HG03571 (cell line): Measurements from ENCODE around the gene ITIH5.
A peak's percentile ranks its signal among the peaks of the same experiment; 100 is the strongest.

Source experiments
- ATAC-seq: cut with Tn5 transposase; IDR thresholded peaks from one replicate; pipeline ENCODE4 v1.9.1; 2021; ENCODE audit not compliant: unreplicated experiment

The ITIH5 gene

DNA sequence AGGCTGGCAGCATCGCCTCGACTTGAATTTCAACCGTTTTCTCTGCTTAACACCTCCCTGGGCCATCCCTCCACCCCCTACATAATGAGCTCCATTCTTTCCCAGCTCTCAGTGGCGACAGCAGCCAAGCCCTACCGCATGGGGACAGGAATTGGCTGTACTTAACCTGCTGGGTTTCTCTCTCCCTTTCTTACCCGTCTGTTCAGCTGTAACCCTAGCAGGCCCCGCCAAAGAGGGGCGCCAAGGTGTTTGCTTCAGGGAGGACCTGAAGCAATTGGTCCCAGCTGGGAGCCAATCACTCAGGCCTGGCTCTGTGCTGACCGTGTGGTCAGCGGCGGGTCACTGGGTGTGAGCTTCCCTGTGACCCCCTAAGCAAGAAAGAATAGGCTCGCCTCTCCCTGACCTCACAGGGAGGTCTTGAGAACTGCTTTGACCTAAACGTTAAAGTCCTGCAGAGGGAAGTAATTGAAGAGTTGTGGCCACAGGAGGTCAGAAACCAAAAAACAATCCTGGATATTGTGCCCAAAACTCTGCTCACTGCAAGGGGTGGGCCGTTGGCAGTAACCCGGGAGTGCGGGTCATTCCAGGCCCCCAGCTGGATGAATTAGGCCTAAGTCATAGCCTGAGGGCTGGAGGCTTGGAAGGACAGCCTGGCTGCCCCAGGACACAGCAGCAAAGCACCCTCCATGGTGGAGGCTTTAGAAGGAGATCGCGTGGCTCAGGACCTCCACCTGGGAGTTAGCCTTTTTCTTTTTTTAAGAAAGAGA, 114.6 kb downstream of the ITIH5 start:
- no peak for ATAC-seq

DNA sequence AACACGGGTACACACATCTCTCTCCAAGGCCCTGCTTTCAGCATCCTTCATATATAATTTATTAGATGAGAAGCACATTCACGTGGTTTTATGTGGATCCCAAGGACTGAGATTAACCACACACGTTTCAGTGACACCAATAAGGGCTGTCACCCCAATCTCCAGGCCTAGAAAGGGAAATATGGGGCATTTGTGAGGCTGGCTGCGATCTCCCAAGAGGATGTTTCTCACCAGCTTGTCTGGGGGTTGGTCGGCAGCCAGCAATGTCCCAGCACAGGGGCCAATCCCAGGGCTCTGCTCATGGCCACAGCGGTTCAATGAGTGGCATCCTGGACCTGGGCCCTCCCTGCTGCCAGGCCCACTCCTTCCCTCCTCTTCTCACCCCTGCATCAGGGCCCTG, 115.5 kb downstream of the ITIH5 start:
- ATAC-seq: no peak

DNA sequence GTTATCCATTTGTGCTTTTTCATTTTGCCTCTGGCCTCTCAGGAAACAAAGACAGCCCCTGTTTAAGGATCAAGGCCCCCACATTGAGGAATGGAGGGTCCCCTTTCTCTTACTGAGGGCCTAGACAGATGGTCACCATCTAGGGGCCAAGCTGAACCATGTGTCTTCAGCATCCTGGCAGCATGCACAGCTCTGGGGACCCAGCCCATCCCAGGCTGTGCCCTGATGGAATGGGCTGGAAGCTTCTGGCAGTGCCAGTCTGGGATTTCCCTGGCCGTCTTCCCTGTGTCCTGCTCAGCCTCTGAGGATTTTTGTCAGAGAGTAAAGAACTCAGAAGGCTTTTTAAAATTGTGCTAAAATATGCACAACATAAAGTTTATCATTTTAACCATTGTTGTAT, 116.8 kb downstream of the ITIH5 start:
- ATAC-seq: no peak

- ATAC-seq: no peak
Observed at GRCh38 chr10:7547829-7548228, 118.9 kb downstream of the ITIH5 start.

DNA sequence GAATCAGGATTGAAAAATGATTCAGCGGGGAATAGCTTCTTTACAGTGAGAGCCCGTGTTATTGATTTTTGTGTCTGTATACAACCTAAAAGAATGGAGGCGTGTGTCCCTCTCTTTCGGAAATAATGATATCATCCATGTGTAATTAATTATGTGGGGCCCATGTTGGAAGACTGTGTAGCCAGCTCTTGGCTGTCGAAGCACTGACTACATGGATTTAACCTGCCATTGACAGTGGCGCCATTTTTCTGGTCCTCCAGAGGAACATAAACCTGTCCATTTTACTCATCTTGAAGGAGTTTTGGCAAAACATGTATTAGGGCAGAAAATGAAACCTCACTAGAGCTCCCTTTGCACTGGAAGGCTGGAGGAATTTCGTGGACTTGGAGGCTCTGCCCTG, 119.6 kb downstream of the ITIH5 start:
- ATAC-seq: no peak

DNA sequence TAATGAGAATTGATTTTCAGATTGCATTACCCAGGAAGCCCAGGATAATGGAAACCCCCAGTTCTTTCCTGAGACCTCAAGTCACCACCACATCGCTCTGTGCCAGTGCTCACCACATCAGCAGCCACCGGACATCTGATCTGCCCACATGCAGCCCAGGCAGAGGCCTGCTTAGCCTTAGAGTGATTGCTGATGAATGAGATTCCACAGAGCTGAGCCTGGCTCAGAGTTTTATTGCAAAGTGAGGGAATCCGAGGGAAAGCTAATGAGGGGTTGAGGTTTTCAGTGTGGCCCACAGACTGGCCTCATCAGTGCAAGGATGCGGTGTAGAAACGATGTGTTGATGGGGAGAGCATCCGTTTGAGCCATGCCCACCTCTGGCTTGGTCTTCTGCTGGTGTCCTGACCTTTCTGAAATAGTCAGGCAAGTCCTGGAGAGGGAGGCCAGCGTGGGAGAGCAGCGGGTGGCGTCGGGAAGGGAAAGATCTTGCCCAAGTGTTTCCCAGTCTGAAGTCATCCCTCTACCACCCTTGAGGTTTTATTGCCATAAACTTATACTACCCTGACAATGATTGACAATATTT, 120.3 kb downstream of the ITIH5 start:
- ATAC-seq: no peak

DNA sequence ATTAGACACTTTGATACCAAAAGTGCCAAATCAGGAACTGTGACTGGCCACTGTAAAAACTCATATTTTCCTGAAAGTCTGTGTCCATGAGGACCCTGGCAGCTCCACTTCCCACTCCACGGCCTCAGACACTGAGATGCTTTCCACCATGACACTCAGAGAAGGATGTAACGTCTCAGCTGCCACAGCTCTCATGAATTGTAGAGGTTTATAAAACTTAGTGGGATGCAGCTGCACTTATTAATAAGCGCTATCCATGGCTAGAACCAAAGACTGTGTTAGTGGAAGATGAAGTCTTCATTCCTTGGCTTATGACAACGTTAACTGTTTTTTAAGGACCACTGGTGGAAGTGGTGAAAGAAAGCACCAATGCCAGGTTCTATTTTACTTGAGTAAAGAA, 121.0 kb downstream of the ITIH5 start:
- no peak for ATAC-seq

- no peak for ATAC-seq
Observed at GRCh38 chr10:7545261-7545660, 121.5 kb downstream of the ITIH5 start.

DNA sequence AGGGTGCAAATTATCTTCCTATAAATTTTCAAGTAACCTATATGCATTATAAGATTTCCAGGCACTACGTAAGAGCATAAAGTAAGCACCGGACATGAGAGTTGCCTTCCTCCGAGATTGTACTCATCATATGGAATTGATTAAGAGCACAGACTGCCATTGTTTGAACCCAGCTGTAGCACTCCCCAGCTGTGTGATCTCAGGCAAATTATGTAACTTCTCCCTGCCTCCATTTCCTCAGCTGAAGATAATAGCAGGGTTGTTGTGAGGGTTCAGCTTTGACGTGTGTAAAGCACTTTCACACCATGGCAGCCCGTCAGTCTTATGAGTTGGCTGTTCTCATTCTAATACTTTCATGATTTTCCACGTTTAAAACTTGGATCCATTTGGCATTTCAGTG, 122.6 kb downstream of the ITIH5 start:
- ATAC-seq: no peak

GRCh38 chr10:7542189-7542914, 124.4 kb downstream of the ITIH5 start:
- ATAC-seq: no peak

GRCh38 chr10:7541137-7542087, 125.4 kb downstream of the ITIH5 start:
- ATAC-seq: no peak

DNA sequence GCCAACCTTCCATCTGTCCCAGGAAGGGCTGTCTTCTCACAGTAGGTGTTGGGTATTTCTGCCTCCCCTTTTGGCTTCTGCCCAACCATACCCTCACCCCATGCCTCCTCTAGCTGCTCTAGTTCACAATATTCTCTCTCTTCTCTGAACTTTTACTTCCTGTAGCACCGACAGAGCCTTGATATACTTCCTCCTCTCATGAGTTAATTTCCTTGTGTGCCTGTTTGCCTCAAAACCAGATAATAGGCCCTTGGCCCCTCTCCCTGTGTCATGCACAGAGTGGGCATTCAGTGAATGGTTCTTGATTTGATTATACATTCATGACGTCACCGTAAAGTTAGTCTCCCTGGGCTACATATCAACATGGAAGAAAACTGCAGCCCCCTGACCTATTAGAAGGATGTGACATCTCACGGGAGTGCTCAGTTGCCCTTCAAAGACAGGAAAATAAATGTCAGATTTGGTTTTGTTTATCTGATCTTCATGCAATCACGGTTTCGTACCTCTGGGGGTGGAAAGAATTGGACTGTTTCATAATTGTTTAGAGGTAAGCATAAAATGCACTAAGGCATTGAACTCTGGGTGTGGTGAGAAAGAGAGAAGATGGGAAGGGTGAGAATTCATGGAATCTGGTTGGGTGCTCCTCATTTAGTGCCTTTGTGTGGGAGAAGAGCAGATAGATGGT, 127.7 kb downstream of the ITIH5 start:
- no peak for ATAC-seq

- no peak for ATAC-seq
Observed at GRCh38 chr10:7537126-7537525, 129.6 kb downstream of the ITIH5 start.

DNA sequence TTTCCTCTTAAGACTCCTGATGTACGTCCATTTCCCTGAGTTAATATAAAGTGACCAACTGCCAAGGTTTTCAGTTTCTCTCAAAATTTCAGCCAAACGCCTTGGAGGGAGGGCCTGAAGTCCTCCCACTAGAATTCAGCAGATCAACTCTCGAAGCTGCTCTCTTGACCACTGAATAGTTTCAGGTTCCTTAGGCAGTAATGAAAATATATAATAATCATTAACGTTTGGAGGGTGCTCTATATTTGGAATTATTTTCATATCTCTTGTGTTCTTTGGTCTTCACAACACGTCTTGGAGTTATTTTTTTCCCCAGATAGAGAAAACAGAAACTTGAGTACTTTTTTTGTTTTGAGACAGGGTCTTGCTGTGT, 132.3 kb downstream of the ITIH5 start:
- ATAC-seq: peak; percentile 82

DNA sequence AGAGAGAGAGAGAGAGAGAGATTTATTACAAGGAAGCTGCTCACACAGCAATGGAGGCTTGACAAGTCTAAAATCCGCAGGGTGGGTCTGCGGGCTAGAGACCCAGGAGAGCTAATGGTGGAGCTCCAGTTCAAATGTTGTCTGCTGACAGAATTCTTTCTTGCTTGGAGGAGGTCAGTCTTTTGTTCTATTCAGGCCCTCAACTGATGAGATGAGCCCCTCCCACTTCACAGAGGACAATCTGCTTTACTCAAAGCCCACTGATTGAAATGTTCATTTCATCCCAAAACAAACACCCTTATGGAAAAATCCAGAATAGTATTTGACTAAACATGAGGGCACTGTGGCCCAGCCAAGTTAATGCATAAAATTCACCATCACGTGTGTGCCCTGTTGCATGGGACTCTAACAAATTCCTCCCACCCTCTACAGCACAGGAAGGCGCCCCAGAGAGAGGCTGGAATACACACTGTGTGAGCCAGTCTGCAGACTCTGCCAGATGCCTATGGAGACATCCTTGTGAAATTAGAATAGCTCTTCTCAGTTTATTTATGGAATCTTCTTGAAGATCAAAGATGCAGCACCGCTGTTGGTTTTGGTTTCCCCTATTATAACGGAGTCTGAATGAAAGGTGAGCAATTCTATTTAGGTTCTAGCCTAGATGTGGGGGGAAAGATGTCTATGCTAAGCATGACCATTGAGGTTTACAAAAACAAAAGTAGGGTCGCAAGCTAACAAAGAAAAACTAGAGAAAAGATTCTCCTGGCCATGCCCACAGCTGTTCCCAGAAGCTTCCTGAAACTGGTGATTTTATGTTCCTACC, 132.9 kb downstream of the ITIH5 start:
- peak; percentile 20 for ATAC-seq

DNA sequence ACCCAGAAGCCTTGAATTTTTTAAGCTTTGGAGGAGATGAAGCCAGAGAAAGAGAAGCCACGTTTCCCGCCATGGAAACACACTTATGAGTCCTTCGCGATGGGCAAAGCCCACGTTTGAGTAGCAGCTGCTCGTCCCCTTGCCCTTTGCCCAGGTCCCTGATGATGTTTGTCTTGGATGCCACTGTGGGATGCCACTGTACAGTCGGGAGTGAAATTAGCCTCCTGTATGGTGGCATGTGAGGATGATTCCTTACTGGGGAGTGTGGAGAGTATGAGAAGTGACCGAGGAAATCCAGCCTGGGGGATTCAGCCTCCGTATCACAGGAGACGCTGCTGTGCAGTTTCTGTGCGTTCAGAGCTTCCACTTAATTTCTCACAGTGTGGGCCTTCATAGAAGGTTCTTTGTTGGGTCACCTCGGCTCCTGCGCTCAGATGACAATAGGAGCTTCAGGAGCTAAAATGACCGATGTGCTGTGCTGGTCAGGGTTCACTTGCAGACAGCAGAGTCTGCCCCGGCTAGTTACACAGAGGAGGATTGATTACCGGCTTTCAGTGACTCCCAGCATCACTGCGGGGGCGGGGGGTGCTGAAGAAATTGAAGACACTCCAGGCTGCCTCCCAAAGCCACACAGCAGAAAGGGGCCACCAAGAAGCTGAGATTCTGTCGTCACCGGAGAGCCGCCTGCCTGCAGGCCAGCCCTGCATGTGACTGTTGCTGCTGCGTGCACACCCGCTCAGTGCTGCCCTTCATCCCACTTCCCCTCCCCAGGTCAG, 133.9 kb downstream of the ITIH5 start:
- ATAC-seq: no peak

DNA sequence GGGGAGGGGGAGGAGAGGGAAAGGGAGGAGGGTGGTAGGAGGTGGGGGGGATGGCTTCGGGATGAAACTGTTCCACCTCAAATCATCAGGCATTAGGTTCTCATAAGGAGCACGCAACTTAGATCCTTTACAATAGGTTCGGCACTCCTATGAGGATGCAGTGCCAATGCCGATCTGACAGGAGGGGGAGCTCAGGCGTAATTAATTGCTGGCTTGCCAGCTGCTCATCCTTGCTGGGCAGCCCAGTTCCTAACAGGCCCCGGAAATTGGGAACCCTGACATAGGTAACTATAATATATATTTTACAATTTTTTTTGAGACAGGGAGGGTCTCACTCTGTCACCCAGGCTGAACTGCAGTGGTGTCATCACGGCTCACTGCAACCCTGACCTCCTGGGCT, 137.1 kb downstream of the ITIH5 start:
- no peak for ATAC-seq

DNA sequence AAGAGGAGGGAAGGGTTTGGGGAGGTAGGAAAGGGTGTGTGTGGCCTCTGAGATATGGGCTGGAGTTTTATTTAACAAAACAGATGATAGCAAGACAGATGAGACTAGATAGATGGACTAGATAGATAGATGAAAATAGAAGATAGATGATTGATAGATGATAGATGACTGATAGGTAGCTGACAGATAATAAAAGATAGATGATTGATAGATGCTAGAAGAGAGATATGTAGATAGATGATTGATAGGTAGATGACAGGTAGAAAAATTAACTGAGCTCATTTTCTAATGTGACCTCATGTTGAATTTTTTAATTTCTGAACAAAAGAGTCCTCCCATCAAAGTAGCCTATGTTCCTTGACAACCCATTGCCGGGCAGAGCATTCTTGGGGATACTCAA, 139.3 kb downstream of the ITIH5 start:
- ATAC-seq: no peak

GRCh38 chr10:7526017-7526400, 140.8 kb downstream of the ITIH5 start:
- no peak for ATAC-seq
